IPS DF 19.7 (cell line): ENCODE data around the gene MARS1.
"Not testable (repeated sequence)": the region's sequence is repeated elsewhere in the genome, so short reads cannot be mapped to it uniquely, and the experiment has no call there.

Source experiments
- DNase-seq: peaks from one replicate; pipeline ENCODE4 v3.0.0-alpha.2; 2013; ENCODE audit warnings: low read depth, low spot score

The MARS1 gene

GRCh38 chr12:57495051-57495701 lies 7.3 kb downstream of the MARS1 start:
- not testable (repeated sequence) for DNase-seq

DNA sequence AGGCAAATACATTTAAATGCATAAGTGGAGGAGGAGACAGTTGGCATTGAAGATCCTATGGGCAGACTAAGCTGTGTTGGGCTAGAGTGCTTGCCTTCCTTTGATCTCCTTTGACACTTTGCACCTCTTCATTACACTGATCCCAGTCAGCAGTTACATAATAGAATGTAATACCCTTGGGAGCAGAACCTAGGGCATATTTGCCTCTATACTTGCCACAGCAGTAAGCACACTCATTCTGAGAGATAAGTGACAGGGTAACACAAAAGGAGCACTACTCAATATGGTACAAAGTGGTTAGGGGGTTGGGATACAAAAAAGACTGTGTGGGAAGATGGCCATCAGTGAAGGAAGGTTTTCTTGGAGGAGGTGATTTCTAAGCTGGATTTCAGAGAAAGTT lies 9.0 kb downstream of the MARS1 start:
- DNase-seq: no peak

DNA sequence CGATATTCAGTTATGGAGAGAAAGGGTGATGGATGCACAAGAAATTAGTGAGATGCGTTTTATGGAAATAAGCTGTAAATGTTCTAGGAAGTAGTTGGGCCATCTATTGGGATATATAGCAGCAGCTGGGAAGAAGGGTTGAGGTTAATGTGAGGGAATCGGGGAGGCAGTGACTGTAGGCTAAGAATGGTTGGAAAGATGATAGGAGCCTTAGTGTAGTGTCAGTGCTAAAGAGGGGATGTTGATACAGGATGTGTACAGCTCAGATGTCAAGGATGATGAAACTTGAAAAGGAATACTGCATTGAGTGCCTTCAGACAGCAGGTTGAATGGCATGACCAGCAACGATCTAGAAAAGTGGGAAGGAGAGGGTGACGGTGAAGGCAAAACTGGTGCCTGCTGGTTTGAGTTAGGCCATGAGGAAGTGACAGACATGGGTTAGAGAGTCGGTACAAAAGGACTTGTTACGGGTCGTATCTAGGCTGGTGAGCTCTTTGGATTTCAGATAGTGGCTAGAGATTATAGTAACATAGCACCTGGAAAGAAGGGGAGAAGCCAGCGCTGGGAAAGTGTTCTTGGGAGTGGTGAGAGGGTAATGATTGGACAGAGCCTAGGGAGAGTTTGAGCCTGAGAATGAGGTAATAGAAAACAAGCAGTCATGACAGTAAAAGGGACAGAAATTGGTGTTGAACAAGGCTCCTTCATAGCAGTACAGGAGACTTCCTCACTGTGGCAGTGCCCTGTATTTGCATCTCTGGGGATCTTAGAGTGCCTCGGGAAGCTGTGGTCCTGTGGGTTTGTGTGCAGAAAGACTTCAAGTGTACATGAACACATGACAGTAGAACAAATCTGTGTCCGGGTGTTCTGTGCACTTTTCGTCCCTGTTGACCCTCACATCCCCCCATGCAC lies 9.6 kb downstream of the MARS1 start:
- DNase-seq: no peak

DNA sequence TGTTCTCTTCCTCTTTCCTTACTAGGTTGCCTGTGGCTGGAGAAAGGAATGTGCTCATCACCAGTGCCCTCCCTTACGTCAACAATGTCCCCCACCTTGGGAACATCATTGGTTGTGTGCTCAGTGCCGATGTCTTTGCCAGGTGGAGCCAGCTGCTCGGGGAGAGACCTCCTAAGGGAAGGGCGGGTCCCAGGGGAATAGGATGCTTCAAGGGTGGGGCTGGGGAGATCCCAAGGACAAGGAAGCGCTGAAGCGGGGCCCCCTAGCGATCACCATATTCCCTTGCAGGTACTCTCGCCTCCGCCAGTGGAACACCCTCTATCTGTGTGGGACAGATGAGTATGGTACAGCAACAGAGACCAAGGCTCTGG lies 10.2 kb downstream of the MARS1 start:
- DNase-seq: no peak

GRCh38 chr12:57498571-57498970 lies 10.7 kb downstream of the MARS1 start:
- DNase-seq: no peak

GRCh38 chr12:57500213-57500612 lies 12.3 kb downstream of the MARS1 start:
- DNase-seq: no peak

GRCh38 chr12:57502311-57502969 lies 14.6 kb downstream of the MARS1 start:
- DNase-seq: not testable (repeated sequence)

- DNase-seq: not testable (repeated sequence)
These were observed 18.7 kb downstream of the MARS1 start for GRCh38 chr12:57506541-57506940.

- DNase-seq: not testable (repeated sequence)
These were observed 19.9 kb downstream of the MARS1 start for GRCh38 chr12:57507796-57508195.

GRCh38 chr12:57511161-57511560 lies 23.3 kb downstream of the MARS1 start:
- DNase-seq: no peak

DNA sequence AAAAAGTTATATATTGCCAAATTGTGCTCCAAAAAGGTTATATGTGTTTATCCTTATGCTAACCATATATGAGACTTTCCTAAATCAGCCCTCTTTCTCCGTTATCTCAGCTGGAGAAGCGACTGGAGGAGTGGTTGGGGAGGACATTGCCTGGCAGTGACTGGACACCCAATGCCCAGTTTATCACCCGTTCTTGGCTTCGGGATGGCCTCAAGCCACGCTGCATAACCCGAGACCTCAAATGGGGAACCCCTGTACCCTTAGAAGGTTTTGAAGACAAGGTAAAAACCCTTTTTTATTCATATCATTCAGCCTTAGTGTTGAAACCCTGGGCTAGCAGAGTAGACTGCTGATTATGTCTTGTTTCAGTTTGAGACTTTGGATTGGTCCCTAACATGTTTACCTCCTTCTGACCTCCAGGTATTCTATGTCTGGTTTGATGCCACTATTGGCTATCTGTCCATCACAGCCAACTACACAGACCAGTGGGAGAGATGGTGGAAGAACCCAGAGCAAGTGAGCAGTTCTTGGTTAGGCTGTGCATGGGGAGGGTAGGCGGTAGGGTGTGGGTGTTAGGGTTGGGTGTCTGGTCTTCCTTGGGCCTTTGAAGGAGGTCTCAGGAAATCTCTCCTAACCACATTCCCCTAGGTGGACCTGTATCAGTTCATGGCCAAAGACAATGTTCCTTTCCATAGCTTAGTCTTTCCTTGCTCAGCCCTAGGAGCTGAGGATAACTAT lies 23.9 kb downstream of the MARS1 start:
- DNase-seq: no peak

GRCh38 chr12:57512665-57513064 lies 24.8 kb downstream of the MARS1 start:
- DNase-seq: no peak

- no peak for DNase-seq
These were observed 25.4 kb downstream of the MARS1 start for GRCh38 chr12:57513266-57513665.

GRCh38 chr12:57513677-57514076 lies 25.8 kb downstream of the MARS1 start:
- DNase-seq: not testable (repeated sequence)

DNA sequence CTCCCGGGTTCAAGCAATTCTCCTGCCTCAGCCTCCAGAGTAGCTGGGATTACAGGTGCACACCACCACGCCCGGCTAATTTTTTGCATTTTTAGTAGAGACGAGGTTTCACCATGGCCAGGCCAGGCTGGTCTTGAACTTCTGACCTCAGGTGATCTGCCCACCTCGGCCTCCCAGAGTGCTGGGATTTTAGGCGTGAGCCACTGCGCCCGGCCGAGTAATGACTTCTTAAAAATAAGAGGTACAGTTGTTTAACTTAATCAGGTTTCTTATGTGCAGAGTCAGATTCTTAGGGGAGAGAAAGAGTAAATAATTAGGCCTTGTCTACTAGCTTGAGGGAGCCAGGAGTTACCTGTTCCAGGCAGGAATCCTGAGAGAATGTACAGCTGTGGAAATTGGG lies 26.4 kb downstream of the MARS1 start:
- DNase-seq: not testable (repeated sequence)

- no peak for DNase-seq
These were observed 27.0 kb downstream of the MARS1 start for GRCh38 chr12:57514720-57515407.

DNA sequence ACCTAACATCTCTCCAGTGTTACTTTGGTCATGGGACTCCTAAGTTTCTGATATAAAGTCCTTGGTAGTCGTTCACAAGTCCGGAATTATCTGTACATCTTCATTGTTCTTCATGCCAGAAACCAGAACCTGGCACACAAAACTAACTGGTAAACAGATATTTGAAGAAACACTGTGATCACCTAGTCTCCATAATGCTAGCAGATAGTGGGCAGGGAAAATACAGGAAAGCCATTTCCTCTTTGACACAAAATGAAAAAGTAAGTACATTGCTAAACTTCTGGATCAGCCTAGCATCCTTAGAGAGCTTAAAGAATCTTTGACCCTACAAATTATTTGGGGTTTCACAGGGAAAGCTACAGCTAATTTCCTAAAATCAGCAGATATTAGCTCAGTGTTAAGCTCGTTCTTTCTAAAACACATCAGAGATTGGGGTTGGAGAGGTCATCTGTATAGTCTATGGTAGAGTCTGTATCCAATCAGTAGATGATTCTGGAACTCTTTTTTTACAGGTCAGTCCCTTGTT lies 27.6 kb downstream of the MARS1 start:
- DNase-seq: no peak

GRCh38 chr12:57515934-57516541 lies 28.2 kb downstream of the MARS1 start:
- no peak for DNase-seq

- DNase-seq: no peak
These were observed 28.8 kb downstream of the MARS1 start for GRCh38 chr12:57516617-57517153.

DNA sequence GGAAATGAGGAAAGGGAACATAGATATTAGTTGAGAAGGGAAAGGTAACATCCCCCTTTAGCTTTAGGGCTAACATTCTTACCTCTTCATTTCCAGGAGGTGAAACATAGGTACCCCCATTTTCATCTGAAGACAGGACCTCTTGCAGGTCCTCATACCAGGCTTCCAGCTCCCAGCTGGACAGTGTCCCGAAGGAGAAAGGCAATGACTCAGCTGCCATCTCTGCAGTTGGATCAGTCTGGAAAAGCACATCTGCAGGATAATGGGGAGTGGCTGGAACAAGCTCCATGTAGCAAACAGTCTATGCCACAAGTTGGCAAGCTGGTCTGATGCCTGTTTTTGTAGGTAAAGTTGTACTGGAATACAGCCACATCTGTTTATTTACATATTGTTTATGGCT lies 29.3 kb downstream of the MARS1 start:
- DNase-seq: no peak
